H9 (cell line): ENCODE measurements around the gene MRTFA. TPM values are rescaled to one million over a fixed set of nuclear protein-coding genes. Genes with fewer than 3 reads are reported as not detected.

Experiments
- DNase-seq: peaks from one replicate; pipeline ENCODE4 v3.0.0-alpha.2; 2017
- H2AFZ ChIP-seq: one replicate; pipeline ENCODE4 v1.6.1; 2013; ENCODE audit warnings: mild to moderate bottlenecking, low read length, control low read depth, moderate library complexity
- H2AK5ac ChIP-seq: 2 replicates; pipeline ENCODE4 v1.6.1; 2013; ENCODE audit warnings: low read length, control low read depth, mixed read lengths; ENCODE audit not compliant: insufficient read length
- H2BK120ac ChIP-seq: one replicate; pipeline ENCODE4 v1.6.1; 2013; ENCODE audit warnings: low read depth, mild to moderate bottlenecking, low read length, control low read depth, inconsistent platforms; ENCODE audit not compliant: poor library complexity, severe bottlenecking
- H2BK12ac ChIP-seq: 2 replicates; pipeline ENCODE4 v1.6.1; 2013; ENCODE audit warnings: low read length, control low read depth, mixed read lengths, low read depth; ENCODE audit not compliant: insufficient read length
- H2BK15ac ChIP-seq: 2 replicates; pipeline ENCODE4 v1.6.1; 2013; ENCODE audit warnings: low read depth, low read length, control low read depth
- H2BK20ac ChIP-seq: one replicate; pipeline ENCODE4 v1.6.1; 2013; ENCODE audit warnings: low read depth, mild to moderate bottlenecking, low read length, control low read depth, inconsistent platforms; ENCODE audit not compliant: poor library complexity, severe bottlenecking
- H2BK5ac ChIP-seq: 2 replicates; pipeline ENCODE4 v1.6.1; 2013; ENCODE audit warnings: low read length, control low read depth, mixed read lengths; ENCODE audit not compliant: insufficient read length
- H3K14ac ChIP-seq: 2 replicates; pipeline ENCODE4 v1.6.1; 2013; ENCODE audit warnings: low read length, control low read depth; ENCODE audit not compliant: insufficient read depth
- H3K18ac ChIP-seq: 2 replicates; pipeline ENCODE4 v1.6.1; 2013; ENCODE audit warnings: low read depth, mild to moderate bottlenecking, mixed read lengths, low read length, control low read depth; ENCODE audit not compliant: insufficient read length
- H3K23ac ChIP-seq: 2 replicates; pipeline ENCODE4 v1.6.1; 2013; ENCODE audit warnings: low read length, control low read depth, mixed read lengths, low read depth; ENCODE audit not compliant: insufficient read length
- H3K23me2 ChIP-seq: 2 replicates; pipeline ENCODE4 v1.6.1; 2013; ENCODE audit warnings: low read depth, mild to moderate bottlenecking, mixed read lengths, low read length, control low read depth; ENCODE audit not compliant: insufficient read length, poor library complexity, severe bottlenecking
- H3K27ac ChIP-seq: 2 replicates; pipeline ENCODE4 v1.5.1; 2013; ENCODE audit warnings: low read length, control low read depth, mixed read lengths, low read depth; ENCODE audit not compliant: insufficient read length
- H3K27me3 ChIP-seq: 2 replicates; pipeline ENCODE4 v1.6.1; 2013; ENCODE audit warnings: low read length, control low read depth, inconsistent platforms; ENCODE audit not compliant: insufficient read depth
- H3K4ac ChIP-seq: 2 replicates; pipeline ENCODE4 v1.6.1; 2013; ENCODE audit warnings: low read depth, mild to moderate bottlenecking, control low read depth, inconsistent platforms, low read length, moderate library complexity
- H3K4me1 ChIP-seq: 2 replicates; pipeline ENCODE4 v1.6.1; 2013; ENCODE audit warnings: low read length, control low read depth, inconsistent platforms; ENCODE audit not compliant: insufficient read depth
- H3K4me2 ChIP-seq: 2 replicates; pipeline ENCODE4 v1.6.1; 2013; ENCODE audit warnings: low read length, control low read depth, mixed read lengths; ENCODE audit not compliant: insufficient read length, insufficient read depth
- H3K56ac ChIP-seq: 2 replicates; pipeline ENCODE4 v1.6.1; 2013; ENCODE audit warnings: low read depth, mild to moderate bottlenecking, mixed read lengths, low read length, control low read depth; ENCODE audit not compliant: insufficient read length
- H3K79me1 ChIP-seq: 2 replicates; pipeline ENCODE4 v1.6.1; 2013; ENCODE audit warnings: low read depth, mild to moderate bottlenecking, moderate library complexity, low read length, control low read depth, inconsistent platforms; ENCODE audit not compliant: insufficient read depth, poor library complexity, severe bottlenecking
- H3K79me2 ChIP-seq: 2 replicates; pipeline ENCODE4 v1.6.1; 2013; ENCODE audit warnings: low read length, control low read depth, inconsistent platforms; ENCODE audit not compliant: insufficient read depth
- H3K9ac ChIP-seq: 2 replicates; pipeline ENCODE4 v1.6.1; 2013; ENCODE audit warnings: low read length, control low read depth, mixed read lengths; ENCODE audit not compliant: insufficient read length; ENCODE audit errors: extremely low read depth
- H3K9me3 ChIP-seq: one replicate; pipeline ENCODE4 v1.6.1; 2013; ENCODE audit warnings: low read depth, low read length, inconsistent platforms; ENCODE audit not compliant: control insufficient read depth
- H3T11ph ChIP-seq: one replicate; pipeline ENCODE4 v1.6.1; 2013; ENCODE audit warnings: mild to moderate bottlenecking, low read length, control low read depth, inconsistent platforms
- H4K20me1 ChIP-seq: one replicate; pipeline ENCODE4 v1.6.1; 2013; ENCODE audit not compliant: control insufficient read depth, insufficient read length, insufficient read depth
- H4K5ac ChIP-seq: 2 replicates; pipeline ENCODE4 v1.6.1; 2013; ENCODE audit warnings: low read depth, mild to moderate bottlenecking, mixed read lengths, low read length, control low read depth; ENCODE audit not compliant: insufficient read length
- H4K8ac ChIP-seq: replicated peaks from 2 replicates; pipeline ENCODE4 v1.6.1; 2013; ENCODE audit warnings: low read length, control low read depth, mixed read lengths, low read depth; ENCODE audit not compliant: insufficient read length
- H4K91ac ChIP-seq: 2 replicates; pipeline ENCODE4 v1.6.1; 2013; ENCODE audit warnings: low read depth, mild to moderate bottlenecking, moderate library complexity, mixed read lengths, low read length, control low read depth; ENCODE audit not compliant: insufficient read length
- H3K27ac Mint-ChIP-seq, 3 experiments: 2 replicates in 2 of 3; 3 replicates in 1 of 3; pipeline ENCODE4 v1.8.0; 2020 to 2021; ENCODE audit warnings: mixed read lengths in 3 of 3, mild to moderate bottlenecking in 1 of 3, moderate library complexity in 1 of 3
- H3K27me3 Mint-ChIP-seq: 2 replicates; pipeline ENCODE4 v1.8.0; 2021; ENCODE audit warnings: low read depth, mild to moderate bottlenecking, moderate library complexity, mixed read lengths
- H3K36me3 Mint-ChIP-seq, 3 experiments: 2 replicates in 2 of 3; 3 replicates in 1 of 3; pipeline ENCODE4 v1.8.0; 2020 to 2021; ENCODE audit warnings: low read depth in 3 of 3, mixed read lengths in 3 of 3; ENCODE audit not compliant: insufficient read depth in 1 of 3
- H3K4me1 Mint-ChIP-seq, 2 experiments: 2 replicates each; pipeline ENCODE4 v1.8.0; 2020; ENCODE audit warnings: mixed read lengths in 2 of 2
- H3K4me3 Mint-ChIP-seq, 2 experiments: 2 replicates in 1 of 2; 3 replicates in 1 of 2; pipeline ENCODE4 v1.8.0; 2020 to 2021; ENCODE audit warnings: mild to moderate bottlenecking in 2 of 2, mixed read lengths in 2 of 2, moderate library complexity in 1 of 2
- H3K9me3 Mint-ChIP-seq, 2 experiments: 2 replicates in 1 of 2; 3 replicates in 1 of 2; pipeline ENCODE4 v1.8.0; 2020; ENCODE audit warnings: mild to moderate bottlenecking in 2 of 2, mixed read lengths in 2 of 2, moderate library complexity in 1 of 2
- CTCF ChIP-seq: fragments of 200-600 bp; sonication (generic); conservative IDR thresholded peaks from 3 replicates; pipeline ENCODE4 v1.8.0; 2021; ENCODE audit warnings: antibody characterized with exemption, mild to moderate bottlenecking
- WGBS: extraction: QIAGEN DNeasy Blood & Tissue Kit; methylation state at CpG from one replicate; pipeline ENCODE4 v1.1.7; 2013; ENCODE audit warnings: missing lambda C conversion rate, low lambda C conversion rate, mixed read lengths; ENCODE audit not compliant: insufficient read length; ENCODE audit errors: extremely low coverage; 5-methylcytosine and 5-hydroxymethylcytosine counted together
- total RNA-seq: library from RNA; stranded (reverse); gene quantifications from 2 replicates; pipeline ENCODE4 v1.2.1, GENCODE V29; 2021

Gene MRTFA
- total RNA-seq, 1 experiment from 2014 or later, result 38.1 TPM

DNA sequence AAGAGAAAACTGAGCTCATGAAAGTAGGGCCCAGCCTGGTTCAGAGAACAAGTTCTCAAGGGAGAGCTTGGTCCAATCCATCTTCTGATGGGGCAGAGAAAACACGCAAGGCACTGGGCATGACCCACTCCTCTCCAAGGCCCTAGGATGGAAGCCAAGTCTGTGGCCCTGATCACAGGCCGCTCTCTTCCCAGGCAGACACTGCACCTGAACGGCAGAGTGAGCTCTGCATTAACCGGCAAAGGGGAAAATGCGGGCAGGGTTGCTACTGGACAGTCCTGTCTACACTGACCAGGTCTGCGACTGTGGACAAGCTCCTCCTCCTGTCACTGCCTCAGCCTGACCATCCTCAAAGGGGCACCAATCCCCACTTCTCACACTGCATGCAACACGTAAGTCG is 216.8 kb downstream of the MRTFA start:
- Histone ChIP-seq H3T11ph (no peak overlapping the region), H2BK20ac (no peak overlapping the region), H3K79me2 (no peaks in the 10 kb centered on the region), H4K20me1 (no peaks in the 10 kb centered on the region), H2AK5ac (no peak overlapping the region), H2BK12ac (no peak overlapping the region), H3K27ac (no peak overlapping the region), H3K23ac (no peak overlapping the region), H2AFZ (no peak overlapping the region), H3K56ac (no peak overlapping the region), H4K5ac (no peak overlapping the region), H3K4me2 (no peak overlapping the region), H3K9ac (no peak overlapping the region), H3K14ac (no peak overlapping the region), H3K9me3 (no peaks in the 10 kb centered on the region), H4K91ac (no peak overlapping the region), H3K4me1 (no peaks in the 10 kb centered on the region), H3K23me2 (no peaks in the 10 kb centered on the region), H2BK120ac (no peak overlapping the region), H3K18ac (no peak overlapping the region), H2BK15ac (no peak overlapping the region), H3K4ac (no peak overlapping the region), H3K79me1 (no peaks in the 10 kb centered on the region), H2BK5ac (no peak overlapping the region), H4K8ac (no peak overlapping the region), H3K27me3 (no peaks in the 10 kb centered on the region)
- no CpG with 5 or more reads among the region's 8 CpGs for WGBS
- H3K36me3 Mint-ChIP-seq, result peaks cover 21 to 57% (median 52%) of the 10 kb centered on the region in 3 experiments
- H3K9me3 Mint-ChIP-seq, result no peaks in the 10 kb centered on the region
- H3K27me3 Mint-ChIP-seq, result no peaks in the 10 kb centered on the region; the same call in 1 of the 2 replicates
- peak overlapping the region in 2 of 3 experiments; percentile 64 to 68; a peak in 2 of 7 replicates for H3K27ac Mint-ChIP-seq
- 0 out of 4 replicates have a peak, but pooled peaks cover 2 to 6% of the 10 kb centered on the region in 2 experiments for H3K4me1 Mint-ChIP-seq
- no peak overlapping the region for H3K4me3 Mint-ChIP-seq
- TF ChIP-seq CTCF, result no peak
- DNase-seq, result no peak
